HCT116 (cell line): ENCODE data around the gene SCCPDH. TPM values are rescaled to one million over a fixed set of nuclear protein-coding genes. Genes with fewer than 3 reads are reported as not detected.

ENCODE experiments used
- ATAC-seq: fragments of 200-7000 bp; cut with Tn5 transposase; 2 replicates; pipeline ENCODE4 v1.9.1; 2020; ENCODE audit warnings: mild to moderate bottlenecking, moderate library complexity
- BruUV-seq: library from RNA; stranded (reverse); fragments of 400-500 nt; replicated peaks from 2 replicates; lab custom pipeline; 2021; lab: Mats Ljungman, UMichigan
- CTCF ChIA-PET: fragments of 300-600 bp; sonication (Branson Sonifier 250); formaldehyde crosslinking; loops from one replicate; lab custom pipeline; 2021; ENCODE audit warnings: antibody characterized with exemption; lab: Charles Lee
- POLR2A ChIA-PET: fragments of 300-600, 350-600 bp; sonication (Branson Sonifier 250); formaldehyde crosslinking; loops from one replicate; lab custom pipeline; 2021; ENCODE audit warnings: antibody characterized with exemption; lab: Charles Lee
- RAD21 ChIA-PET, 2 experiments: fragments of 300-600 bp; sonication (Branson Sonifier 250); formaldehyde crosslinking; loops; one replicate each; lab custom pipeline; 2023; ENCODE audit warnings: low total read pairs in 2 of 2; ENCODE audit not compliant: uncharacterized antibody in 2 of 2, unreplicated experiment in 2 of 2, low non-redundant PET in 1 of 2; lab: Charles Lee
- DNase-seq: peaks from one replicate; pipeline ENCODE4 v3.0.0-alpha.2; 2010; ENCODE audit warnings: low read depth, low spot score
- H2AFZ ChIP-seq: fragments of 200-600 bp; shearing (Covaris generic), sonication (generic); 2 replicates; pipeline ENCODE4 v1.6.1; 2017; ENCODE audit warnings: low read depth, mixed run types, mixed read lengths, antibody characterized with exemption, low read length; ENCODE audit not compliant: poor library complexity, severe bottlenecking
- H3K27ac ChIP-seq: 2 replicates; pipeline ENCODE4 v1.5.1; 2012; ENCODE audit warnings: low read depth, low read length
- H3K27me3 ChIP-seq: fragments of 200-600 bp; sonication (generic); 2 replicates; pipeline ENCODE4 v1.6.1; 2016; ENCODE audit warnings: mixed run types, low read length, mixed read lengths; ENCODE audit not compliant: insufficient read depth
- H3K36me3 ChIP-seq, 2 experiments: fragments of 200-500 bp in 1 of 2; fragments of 200-600 bp in 1 of 2; sonication (Bioruptor generic) in 1 of 2; sonication (generic) in 1 of 2; 2 replicates each; pipeline versions ENCODE4 v1.5.1 to v1.6.1; 2014 to 2016; ENCODE audit warnings: low read length in 2 of 2, inconsistent platforms in 1 of 2, mixed read lengths in 1 of 2, mixed run types in 1 of 2; ENCODE audit not compliant: insufficient read depth in 2 of 2, control insufficient read depth in 1 of 2
- H3K4me1 ChIP-seq, 2 experiments: fragments of 200-600 bp in 1 of 2; sonication (generic) in 1 of 2; 2 replicates each; pipeline versions ENCODE4 v1.5.1 to v1.6.1; 2012 to 2017; ENCODE audit warnings: low read length in 2 of 2, inconsistent platforms in 1 of 2, mild to moderate bottlenecking in 1 of 2, mixed read lengths in 1 of 2, mixed run types in 1 of 2, moderate library complexity in 1 of 2; ENCODE audit not compliant: insufficient read depth in 2 of 2, control insufficient read depth in 1 of 2
- H3K4me2 ChIP-seq: fragments of 200-600 bp; sonication (generic); 2 replicates; pipeline ENCODE4 v1.6.1; 2017; ENCODE audit warnings: mixed run types, low read length, mixed read lengths
- H3K4me3 ChIP-seq, 2 experiments: fragments of 200-600 bp in 1 of 2; sonication (generic) in 1 of 2; replicated peaks in 1 of 2; 2 replicates each; pipeline ENCODE4 v1.5.1; 2011 to 2016; ENCODE audit warnings: low read length in 2 of 2, control low read depth in 1 of 2, low read depth in 1 of 2, mild to moderate bottlenecking in 1 of 2, mixed read lengths in 1 of 2, mixed run types in 1 of 2
- H3K79me2 ChIP-seq: fragments of 200-600 bp; sonication (generic); 2 replicates; pipeline ENCODE4 v1.6.1; 2017; ENCODE audit warnings: mild to moderate bottlenecking, mixed run types, low read length, moderate library complexity, mixed read lengths; ENCODE audit not compliant: insufficient read depth
- H3K9ac ChIP-seq: fragments of 200-600 bp; sonication (generic); 2 replicates; pipeline ENCODE4 v1.6.1; 2016; ENCODE audit warnings: low read length, mixed read lengths
- H3K9me2 ChIP-seq: fragments of 200-600 bp; sonication (generic), shearing (Covaris generic); 2 replicates; pipeline ENCODE4 v1.6.1; 2017; ENCODE audit warnings: mixed run types, mild to moderate bottlenecking, moderate library complexity; ENCODE audit not compliant: insufficient read depth
- H3K9me3 ChIP-seq, 2 experiments: fragments of 200-500 bp in 1 of 2; fragments of 200-600 bp in 1 of 2; sonication (Bioruptor generic) in 1 of 2; sonication (generic) in 1 of 2; 2 replicates each; pipeline ENCODE4 v1.6.1; 2014 to 2017; ENCODE audit warnings: low read length in 2 of 2, mixed read lengths in 2 of 2, inconsistent platforms in 1 of 2, low read depth in 1 of 2, mild to moderate bottlenecking in 1 of 2, mixed run types in 1 of 2, moderate library complexity in 1 of 2; ENCODE audit not compliant: control insufficient read depth in 1 of 2, insufficient read depth in 1 of 2
- H4K20me1 ChIP-seq: fragments of 200-600 bp; sonication (generic), shearing (Covaris generic); 2 replicates; pipeline ENCODE4 v1.6.1; 2017; ENCODE audit warnings: mixed run types, mild to moderate bottlenecking, moderate library complexity; ENCODE audit not compliant: insufficient read depth
- CBX3 ChIP-seq: IDR thresholded peaks from 2 replicates; pipeline ENCODE4 v1.6.1; 2012; ENCODE audit warnings: low read depth
- CEBPB ChIP-seq: IDR thresholded peaks from 2 replicates; pipeline ENCODE4 v1.6.1; 2012; ENCODE audit warnings: low read depth
- EGR1 ChIP-seq: IDR thresholded peaks from 2 replicates; pipeline ENCODE4 v1.6.1; 2012; ENCODE audit warnings: low read depth
- ELF1 ChIP-seq: IDR thresholded peaks from 2 replicates; pipeline ENCODE4 v1.6.1; 2012; ENCODE audit warnings: low read depth, borderline replicate concordance
- EZH2 ChIP-seq: fragments of 200-600 bp; sonication (generic); IDR thresholded peaks from 2 replicates; pipeline ENCODE4 v1.6.1; 2017; ENCODE audit warnings: antibody characterized with exemption, mixed run types
- EZH2phosphoT487 ChIP-seq: fragments of 200-600 bp; IDR thresholded peaks from 2 replicates; pipeline ENCODE4 v1.6.1; 2018; ENCODE audit warnings: antibody characterized with exemption, borderline replicate concordance
- FOSL1 ChIP-seq: IDR thresholded peaks from 2 replicates; pipeline ENCODE4 v1.6.1; 2012; ENCODE audit warnings: low read depth
- JUND ChIP-seq: IDR thresholded peaks from 2 replicates; pipeline ENCODE4 v1.6.1; 2012
- POLR2AphosphoS5 ChIP-seq: IDR thresholded peaks from 2 replicates; pipeline ENCODE4 v1.6.1; 2011; ENCODE audit warnings: mild to moderate bottlenecking, low read depth, low read length, moderate library complexity
- RAD21 ChIP-seq: IDR thresholded peaks from 2 replicates; pipeline ENCODE4 v1.6.1; 2012; ENCODE audit warnings: low read depth, mild to moderate bottlenecking
- REST ChIP-seq: IDR thresholded peaks from 2 replicates; pipeline ENCODE4 v1.6.1; 2012; ENCODE audit warnings: low read depth
- SRF ChIP-seq: IDR thresholded peaks from 2 replicates; pipeline ENCODE4 v1.6.1; 2012; ENCODE audit warnings: low read depth
- TCF7L2 ChIP-seq: IDR thresholded peaks from 2 replicates; pipeline ENCODE4 v1.7.0; 2011; ENCODE audit warnings: borderline replicate concordance, inconsistent platforms; ENCODE audit not compliant: insufficient read depth, insufficient read length; ENCODE audit errors: extremely low read depth
- ZFX ChIP-seq: fragments of 450-650 bp; IDR thresholded peaks from 2 replicates; pipeline ENCODE4 v1.6.1; 2017
- ZNF274 ChIP-seq: fragments of 200-500 bp; sonication (Bioruptor generic); IDR thresholded peaks from 2 replicates; pipeline ENCODE4 v1.6.1; 2014; ENCODE audit warnings: mild to moderate bottlenecking, low read depth, low read length, inconsistent platforms
- intact Hi-C: fragments of 100-400 bp; cut with micrococcal nuclease; formaldehyde crosslinking; loops from 2 replicates; pipeline ENCODE4 v1.10.0; 2022
- total RNA-seq: library from RNA; stranded (reverse); gene quantifications from one replicate; pipeline ENCODE4 v1.2.1, GENCODE V29; 2021; ENCODE audit not compliant: unreplicated experiment
- TF ChIP-seq, protein P1 (sequence below), 3 experiments: fragments of 200-600 bp in 1 of 3; sonication (generic) in 1 of 3; IDR thresholded peaks in 2 of 3; conservative IDR thresholded peaks in 1 of 3; 2 replicates each; pipeline ENCODE4 v1.5.1; 2012 to 2017; ENCODE audit warnings: low read depth in 2 of 3, low read length in 2 of 3, antibody characterized with exemption in 1 of 3, borderline replicate concordance in 1 of 3, control low read depth in 1 of 3, mild to moderate bottlenecking in 1 of 3, mixed read lengths in 1 of 3, mixed run types in 1 of 3, moderate library complexity in 1 of 3; ENCODE audit not compliant: insufficient read depth in 1 of 3
- TF ChIP-seq, protein P2 (sequence below): IDR thresholded peaks from 2 replicates; pipeline ENCODE4 v1.6.1; 2012
- TF ChIP-seq, protein P3 (sequence below): IDR thresholded peaks from 2 replicates; pipeline ENCODE4 v1.6.1; 2011; ENCODE audit warnings: mild to moderate bottlenecking, low read length, moderate library complexity; ENCODE audit not compliant: insufficient replicate concordance; ENCODE audit errors: extremely low read depth
- TF ChIP-seq, protein P4 (sequence below): IDR thresholded peaks from 2 replicates; pipeline ENCODE4 v1.6.1; 2012

SCCPDH gene
- total RNA-seq, 1 experiment from 2014 or later, result 0.30 TPM

GRCh38 chr1:246680696-246681130 lies 43.5 kb upstream of the SCCPDH start:
- H2AFZ ChIP-seq, result no peak overlapping the region
- H3K27me3 ChIP-seq, result no peaks in the 10 kb centered on the region
- H3K4me3 ChIP-seq, result no peak overlapping the region
- H3K27ac ChIP-seq, result no peak overlapping the region
- H3K9me2 ChIP-seq, result no peaks in the 10 kb centered on the region
- POLR2A ChIA-PET, result no interaction called here
- DNase-seq, result no peak
- intact Hi-C loops, result no loop called here
- no peaks in the 10 kb centered on the region for H4K20me1 ChIP-seq
- no peak overlapping the region for H3K9ac ChIP-seq
- H3K36me3 ChIP-seq, result no peaks in the 10 kb centered on the region
- TF ChIP-seq, protein P1, sequence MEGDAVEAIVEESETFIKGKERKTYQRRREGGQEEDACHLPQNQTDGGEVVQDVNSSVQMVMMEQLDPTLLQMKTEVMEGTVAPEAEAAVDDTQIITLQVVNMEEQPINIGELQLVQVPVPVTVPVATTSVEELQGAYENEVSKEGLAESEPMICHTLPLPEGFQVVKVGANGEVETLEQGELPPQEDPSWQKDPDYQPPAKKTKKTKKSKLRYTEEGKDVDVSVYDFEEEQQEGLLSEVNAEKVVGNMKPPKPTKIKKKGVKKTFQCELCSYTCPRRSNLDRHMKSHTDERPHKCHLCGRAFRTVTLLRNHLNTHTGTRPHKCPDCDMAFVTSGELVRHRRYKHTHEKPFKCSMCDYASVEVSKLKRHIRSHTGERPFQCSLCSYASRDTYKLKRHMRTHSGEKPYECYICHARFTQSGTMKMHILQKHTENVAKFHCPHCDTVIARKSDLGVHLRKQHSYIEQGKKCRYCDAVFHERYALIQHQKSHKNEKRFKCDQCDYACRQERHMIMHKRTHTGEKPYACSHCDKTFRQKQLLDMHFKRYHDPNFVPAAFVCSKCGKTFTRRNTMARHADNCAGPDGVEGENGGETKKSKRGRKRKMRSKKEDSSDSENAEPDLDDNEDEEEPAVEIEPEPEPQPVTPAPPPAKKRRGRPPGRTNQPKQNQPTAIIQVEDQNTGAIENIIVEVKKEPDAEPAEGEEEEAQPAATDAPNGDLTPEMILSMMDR (IDR thresholded peaks at IDR 0.05 in 2 of 3, conservative IDR thresholded peaks at IDR 0.05 in 1 of 3; ENCODE audit: borderline replicate concordance in 1 of 3, insufficient read depth in 1 of 3, low read depth in 2 of 3, low read length in 2 of 3), result no peak
- TF ChIP-seq REST (no peak), TCF7L2 (no peak), ELF1 (no peak), CBX3 (no peak), JUND (no peak), ZFX (no peak), ZNF274 (no peak), FOSL1 (no peak), POLR2AphosphoS5 (no peak), EZH2phosphoT487 (no peak), EGR1 (no peak), CEBPB (no peak), EZH2 (no peak), RAD21 (no peak), SRF (no peak)
- TF ChIP-seq, protein P2, sequence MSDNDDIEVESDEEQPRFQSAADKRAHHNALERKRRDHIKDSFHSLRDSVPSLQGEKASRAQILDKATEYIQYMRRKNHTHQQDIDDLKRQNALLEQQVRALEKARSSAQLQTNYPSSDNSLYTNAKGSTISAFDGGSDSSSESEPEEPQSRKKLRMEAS, result no peak
- TF ChIP-seq, protein P3, sequence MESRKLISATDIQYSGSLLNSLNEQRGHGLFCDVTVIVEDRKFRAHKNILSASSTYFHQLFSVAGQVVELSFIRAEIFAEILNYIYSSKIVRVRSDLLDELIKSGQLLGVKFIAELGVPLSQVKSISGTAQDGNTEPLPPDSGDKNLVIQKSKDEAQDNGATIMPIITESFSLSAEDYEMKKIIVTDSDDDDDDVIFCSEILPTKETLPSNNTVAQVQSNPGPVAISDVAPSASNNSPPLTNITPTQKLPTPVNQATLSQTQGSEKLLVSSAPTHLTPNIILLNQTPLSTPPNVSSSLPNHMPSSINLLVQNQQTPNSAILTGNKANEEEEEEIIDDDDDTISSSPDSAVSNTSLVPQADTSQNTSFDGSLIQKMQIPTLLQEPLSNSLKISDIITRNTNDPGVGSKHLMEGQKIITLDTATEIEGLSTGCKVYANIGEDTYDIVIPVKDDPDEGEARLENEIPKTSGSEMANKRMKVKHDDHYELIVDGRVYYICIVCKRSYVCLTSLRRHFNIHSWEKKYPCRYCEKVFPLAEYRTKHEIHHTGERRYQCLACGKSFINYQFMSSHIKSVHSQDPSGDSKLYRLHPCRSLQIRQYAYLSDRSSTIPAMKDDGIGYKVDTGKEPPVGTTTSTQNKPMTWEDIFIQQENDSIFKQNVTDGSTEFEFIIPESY, result no peak
- TF ChIP-seq, protein P4, sequence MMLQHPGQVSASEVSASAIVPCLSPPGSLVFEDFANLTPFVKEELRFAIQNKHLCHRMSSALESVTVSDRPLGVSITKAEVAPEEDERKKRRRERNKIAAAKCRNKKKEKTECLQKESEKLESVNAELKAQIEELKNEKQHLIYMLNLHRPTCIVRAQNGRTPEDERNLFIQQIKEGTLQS, result no peak
- RAD21 ChIA-PET, result no interaction called here
- no peaks in the 10 kb centered on the region for H3K4me1 ChIP-seq
- CTCF ChIA-PET, result no interaction called here
- no peaks in the 10 kb centered on the region for H3K9me3 ChIP-seq
- ATAC-seq, result no peak
- no peak overlapping the region for H3K4me2 ChIP-seq
- no TSS peak for BruUV-seq
- no peaks in the 10 kb centered on the region for H3K79me2 ChIP-seq
